AG04450 (cell line): Measurements from ENCODE around the gene ROCK1. TPM values are rescaled to one million over a fixed set of nuclear protein-coding genes. Genes with fewer than 3 reads are reported as not detected.

Experiments used
- CTCF ChIA-PET: fragments of 300-600, 350-600 bp; formaldehyde crosslinking; extraction: SDS; loops from one replicate; lab custom pipeline; 2022; ENCODE audit warnings: antibody characterized with exemption, inconsistent platforms; lab: Charles Lee
- POLR2A ChIA-PET: fragments of 350-600 bp; formaldehyde crosslinking; extraction: SDS; loops from one replicate; lab custom pipeline; 2021; ENCODE audit warnings: antibody characterized with exemption, inconsistent platforms; lab: Yijun Ruan, JAX
- DNase-seq: peaks from one replicate; pipeline ENCODE4 v3.0.0-alpha.2; 2011; ENCODE audit warnings: low read depth, low spot score
- H3K27ac ChIP-seq: one replicate; pipeline ENCODE4 v1.5.1; 2012; ENCODE audit warnings: low read depth, low read length, control low read depth
- H3K27me3 ChIP-seq: one replicate; pipeline ENCODE4 v1.6.0; 2012; ENCODE audit warnings: low read length; ENCODE audit not compliant: control insufficient read depth, insufficient read depth
- H3K4me3 ChIP-seq: 2 replicates; pipeline ENCODE4 v1.5.1; 2011; ENCODE audit warnings: mild to moderate bottlenecking, low read depth, low read length, control low read depth
- H3K9me3 ChIP-seq: 2 replicates; pipeline ENCODE4 v1.5.1; 2012; ENCODE audit warnings: low read length; ENCODE audit not compliant: control insufficient read depth, insufficient read depth
- CTCF ChIP-seq: IDR thresholded peaks from 2 replicates; pipeline ENCODE4 v1.5.1; 2011; ENCODE audit warnings: low read depth, low read length, control low read depth, inconsistent platforms
- polyA plus RNA-seq: library from polyadenylated mRNA; depleted of rRNA; stranded (reverse); fragments of >200 nt; gene quantifications from 2 replicates; pipeline ENCODE4 v1.2.3, GENCODE V29; 2011

ROCK1 gene
- polyA plus RNA-seq, 1 experiment, result 37.2 TPM

GRCh38 chr18:21074336-21075323 lies 37.0 kb downstream of the ROCK1 start:
- TF ChIP-seq CTCF, result no peak
- no peak for DNase-seq
- POLR2A ChIA-PET, result no interaction called here
- H3K4me3 ChIP-seq, result no peak overlapping the region
- H3K27ac ChIP-seq, result no peak overlapping the region
- no peaks in the 10 kb centered on the region for H3K9me3 ChIP-seq
- CTCF ChIA-PET, result interaction anchor here (1.2 kb wide), 1 partner anchor 21 kb away, joined by 3 read pairs; no protein-coding TSS in a partner anchor
- H3K27me3 ChIP-seq, result no peaks in the 10 kb centered on the region

GRCh38 chr18:21073180-21073579 lies 38.4 kb downstream of the ROCK1 start:
- no peak overlapping the region for H3K27ac ChIP-seq
- no peak overlapping the region for H3K4me3 ChIP-seq
- CTCF ChIA-PET, result interaction anchor here (0.9 kb wide), 1 partner anchor 122 kb away, joined by 10 read pairs; no protein-coding TSS in a partner anchor
- POLR2A ChIA-PET, result no interaction called here
- no peaks in the 10 kb centered on the region for H3K27me3 ChIP-seq
- no peak for DNase-seq
- H3K9me3 ChIP-seq, result no peaks in the 10 kb centered on the region
- TF ChIP-seq CTCF, result no peak

GRCh38 chr18:21071071-21071470 lies 40.5 kb downstream of the ROCK1 start:
- H3K4me3 ChIP-seq, result no peak overlapping the region
- no peaks in the 10 kb centered on the region for H3K27me3 ChIP-seq
- TF ChIP-seq CTCF, result no peak
- POLR2A ChIA-PET, result no interaction called here
- CTCF ChIA-PET, result interaction anchor here (0.6 to 1.0 kb wide), 2 partner anchors 23 to 109 kb away, joined by 3 to 4 read pairs; no protein-coding TSS in a partner anchor
- DNase-seq, result no peak
- no peaks in the 10 kb centered on the region for H3K9me3 ChIP-seq
- no peak overlapping the region for H3K27ac ChIP-seq

GRCh38 chr18:21069468-21069867 lies 42.1 kb downstream of the ROCK1 start:
- no peak for DNase-seq
- H3K9me3 ChIP-seq, result no peaks in the 10 kb centered on the region
- CTCF ChIA-PET, result no interaction called here
- TF ChIP-seq CTCF, result no peak
- H3K4me3 ChIP-seq, result no peak overlapping the region
- no peak overlapping the region for H3K27ac ChIP-seq
- H3K27me3 ChIP-seq, result no peaks in the 10 kb centered on the region
- POLR2A ChIA-PET, result no interaction called here

GRCh38 chr18:21064347-21064746 lies 47.3 kb downstream of the ROCK1 start:
- H3K27me3 ChIP-seq, result no peaks in the 10 kb centered on the region
- TF ChIP-seq CTCF, result no peak
- no peak for DNase-seq
- no peak overlapping the region for H3K4me3 ChIP-seq
- ChIA-PET POLR2A (no interaction called here), CTCF (no interaction called here)
- no peak overlapping the region for H3K27ac ChIP-seq
- no peaks in the 10 kb centered on the region for H3K9me3 ChIP-seq
